Prostate gland (tissue), 2 donors: ENCODE data around the gene KANSL1.

Experiments
- POLR2A ChIP-seq: fragments of 450-650 bp; IDR thresholded peaks from one replicate; pipeline ENCODE4 v1.6.1; 2016; ENCODE audit warnings: antibody characterized with exemption, mild to moderate bottlenecking
- POLR2AphosphoS5 ChIP-seq: sonication (generic); formaldehyde crosslinking; IDR thresholded peaks from one replicate; pipeline ENCODE4 v1.6.1; 2017; ENCODE audit warnings: antibody characterized with exemption
- TF ChIP-seq, protein P1 (sequence below), 4 experiments: fragments of 200-600 bp in 2 of 4; fragments of 450-650 bp in 2 of 4; sonication (generic) in 2 of 4; IDR thresholded peaks; 1 replicate in 3 of 4; 2 replicates in 1 of 4; pipeline ENCODE4 v1.5.1; 2016 to 2019; ENCODE audit warnings: antibody characterized with exemption in 4 of 4, mild to moderate bottlenecking in 2 of 4, moderate library complexity in 2 of 4

DNA sequence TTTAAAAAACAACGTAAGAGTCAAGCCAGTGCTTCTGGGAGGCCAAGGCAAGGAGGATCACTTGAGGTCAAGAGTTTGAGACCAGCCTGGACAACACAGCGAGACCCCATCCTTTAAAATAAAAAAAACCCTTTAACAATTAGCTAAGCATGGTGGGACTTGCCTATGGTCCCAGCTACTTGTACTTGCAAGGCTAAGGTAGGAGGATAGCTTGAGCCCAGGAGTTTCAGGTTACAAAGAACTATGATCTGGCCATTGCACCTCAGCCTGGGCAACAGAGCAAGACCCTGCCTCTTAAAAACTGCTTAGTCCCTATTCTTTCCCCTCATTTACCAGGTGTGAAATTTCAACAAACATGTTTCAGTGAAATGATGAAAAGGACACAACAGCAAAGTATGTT lies 104.6 kb downstream of the KANSL1 start:
- TF ChIP-seq, protein P1, sequence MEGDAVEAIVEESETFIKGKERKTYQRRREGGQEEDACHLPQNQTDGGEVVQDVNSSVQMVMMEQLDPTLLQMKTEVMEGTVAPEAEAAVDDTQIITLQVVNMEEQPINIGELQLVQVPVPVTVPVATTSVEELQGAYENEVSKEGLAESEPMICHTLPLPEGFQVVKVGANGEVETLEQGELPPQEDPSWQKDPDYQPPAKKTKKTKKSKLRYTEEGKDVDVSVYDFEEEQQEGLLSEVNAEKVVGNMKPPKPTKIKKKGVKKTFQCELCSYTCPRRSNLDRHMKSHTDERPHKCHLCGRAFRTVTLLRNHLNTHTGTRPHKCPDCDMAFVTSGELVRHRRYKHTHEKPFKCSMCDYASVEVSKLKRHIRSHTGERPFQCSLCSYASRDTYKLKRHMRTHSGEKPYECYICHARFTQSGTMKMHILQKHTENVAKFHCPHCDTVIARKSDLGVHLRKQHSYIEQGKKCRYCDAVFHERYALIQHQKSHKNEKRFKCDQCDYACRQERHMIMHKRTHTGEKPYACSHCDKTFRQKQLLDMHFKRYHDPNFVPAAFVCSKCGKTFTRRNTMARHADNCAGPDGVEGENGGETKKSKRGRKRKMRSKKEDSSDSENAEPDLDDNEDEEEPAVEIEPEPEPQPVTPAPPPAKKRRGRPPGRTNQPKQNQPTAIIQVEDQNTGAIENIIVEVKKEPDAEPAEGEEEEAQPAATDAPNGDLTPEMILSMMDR (IDR thresholded peaks at IDR 0.05): no peak
- no peak for TF ChIP-seq POLR2AphosphoS5
- no peak for TF ChIP-seq POLR2A
